ENCODE data around the gene MAPK10. TPM values are rescaled to one million over a fixed set of nuclear protein-coding genes. Genes with fewer than 3 reads are reported as not detected.

Gene MAPK10
- polyA plus RNA-seq, 2 of the 4 experiments (the other 2 are of a cell fraction) = 1.4 to 3.4 TPM

DNA sequence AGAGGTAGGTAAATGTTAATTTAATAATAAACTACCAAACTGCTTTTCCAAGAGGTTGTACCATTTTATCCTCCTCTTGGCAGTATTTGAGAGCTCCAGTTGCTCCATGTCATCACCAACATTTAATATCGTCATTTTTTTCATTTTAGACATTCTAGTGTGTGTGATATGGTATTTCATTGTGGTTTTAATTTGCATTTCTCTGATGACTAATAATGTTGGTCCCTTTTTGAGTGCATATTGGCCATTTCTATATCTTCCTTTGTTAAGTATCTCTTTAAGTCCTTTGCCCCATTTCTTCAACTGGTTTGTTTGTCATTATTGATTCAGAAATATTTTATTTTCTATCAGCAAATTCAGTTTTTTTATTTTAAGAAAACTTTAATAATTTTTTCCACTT is 88.8 kb downstream of the MAPK10 start:
- CTCF ChIA-PET = no interaction called here
- H3K9me3 ChIP-seq = no peaks in the 10 kb centered on the region
- FAIRE-seq (no peak), ATAC-seq (no peak), DNase-seq (ENCODE audit: low read depth in 1 of 2, low spot score in 1 of 2) (no peak)
- 70% methylated on average over 1 of the region's 1 CpG for WGBS (ENCODE audit: missing lambda C conversion rate)
- H3K4me3 ChIP-seq = no peak overlapping the region
- no peak overlapping the region for H3K27ac ChIP-seq
- H3K4me1 ChIP-seq = no peaks in the 10 kb centered on the region
- no peak for TF ChIP-seq CBX2 (IDR thresholded peaks at IDR 0.05; ENCODE audit: borderline replicate concordance, low read depth)
- no peak for TF ChIP-seq NPAS2 (CRISPR knock-in tag; IDR thresholded peaks at IDR 0.05; ENCODE audit: borderline replicate concordance)
- TF ChIP-seq, protein P1, sequence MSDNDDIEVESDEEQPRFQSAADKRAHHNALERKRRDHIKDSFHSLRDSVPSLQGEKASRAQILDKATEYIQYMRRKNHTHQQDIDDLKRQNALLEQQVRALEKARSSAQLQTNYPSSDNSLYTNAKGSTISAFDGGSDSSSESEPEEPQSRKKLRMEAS (IDR thresholded peaks at IDR 0.05) = no peak
- TF ChIP-seq POLR2A (IDR thresholded peaks at IDR 0.05; ENCODE audit: low read length) = no peak
- TF ChIP-seq MYC (IDR thresholded peaks at IDR 0.05; ENCODE audit: borderline replicate concordance, low read length) = no peak
- no peak for TF ChIP-seq ESRRA (IDR thresholded peaks at IDR 0.05; ENCODE audit: borderline replicate concordance, low read length)
- no peak for TF ChIP-seq TFCP2L1 (CRISPR knock-in tag; IDR thresholded peaks at IDR 0.05)
- TF ChIP-seq EHF (CRISPR knock-in tag; IDR thresholded peaks at IDR 0.05) = no peak
- TF ChIP-seq PHF8 (IDR thresholded peaks at IDR 0.05; ENCODE audit: borderline replicate concordance, low read depth) = no peak
- TF ChIP-seq NFE2L2 (conservative IDR thresholded peaks at IDR 0.05; ENCODE audit: low read length) = no peak
- TF ChIP-seq, protein P2, sequence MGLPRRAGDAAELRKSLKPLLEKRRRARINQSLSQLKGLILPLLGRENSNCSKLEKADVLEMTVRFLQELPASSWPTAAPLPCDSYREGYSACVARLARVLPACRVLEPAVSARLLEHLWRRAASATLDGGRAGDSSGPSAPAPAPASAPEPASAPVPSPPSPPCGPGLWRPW (IDR thresholded peaks at IDR 0.05) = no peak
- TF ChIP-seq, protein P3, sequence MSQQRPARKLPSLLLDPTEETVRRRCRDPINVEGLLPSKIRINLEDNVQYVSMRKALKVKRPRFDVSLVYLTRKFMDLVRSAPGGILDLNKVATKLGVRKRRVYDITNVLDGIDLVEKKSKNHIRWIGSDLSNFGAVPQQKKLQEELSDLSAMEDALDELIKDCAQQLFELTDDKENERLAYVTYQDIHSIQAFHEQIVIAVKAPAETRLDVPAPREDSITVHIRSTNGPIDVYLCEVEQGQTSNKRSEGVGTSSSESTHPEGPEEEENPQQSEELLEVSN (IDR thresholded peaks at IDR 0.05; ENCODE audit: borderline replicate concordance, low read depth) = no peak
- no peak for TF ChIP-seq RFX5 (IDR thresholded peaks at IDR 0.05)
- TF ChIP-seq HOXB5 (CRISPR knock-in tag; IDR thresholded peaks at IDR 0.05) = no peak
- TF ChIP-seq CHD2 (IDR thresholded peaks at IDR 0.05; ENCODE audit: low read length, partially characterized antibody) = no peak
- TF ChIP-seq, protein P4, sequence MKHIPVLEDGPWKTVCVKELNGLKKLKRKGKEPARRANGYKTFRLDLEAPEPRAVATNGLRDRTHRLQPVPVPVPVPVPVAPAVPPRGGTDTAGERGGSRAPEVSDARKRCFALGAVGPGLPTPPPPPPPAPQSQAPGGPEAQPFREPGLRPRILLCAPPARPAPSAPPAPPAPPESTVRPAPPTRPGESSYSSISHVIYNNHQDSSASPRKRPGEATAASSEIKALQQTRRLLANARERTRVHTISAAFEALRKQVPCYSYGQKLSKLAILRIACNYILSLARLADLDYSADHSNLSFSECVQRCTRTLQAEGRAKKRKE (CRISPR knock-in tag; IDR thresholded peaks at IDR 0.05; ENCODE audit: low read depth) = no peak
- no peak for TF ChIP-seq KDM5A (IDR thresholded peaks at IDR 0.05)
- TF ChIP-seq, protein P5, sequence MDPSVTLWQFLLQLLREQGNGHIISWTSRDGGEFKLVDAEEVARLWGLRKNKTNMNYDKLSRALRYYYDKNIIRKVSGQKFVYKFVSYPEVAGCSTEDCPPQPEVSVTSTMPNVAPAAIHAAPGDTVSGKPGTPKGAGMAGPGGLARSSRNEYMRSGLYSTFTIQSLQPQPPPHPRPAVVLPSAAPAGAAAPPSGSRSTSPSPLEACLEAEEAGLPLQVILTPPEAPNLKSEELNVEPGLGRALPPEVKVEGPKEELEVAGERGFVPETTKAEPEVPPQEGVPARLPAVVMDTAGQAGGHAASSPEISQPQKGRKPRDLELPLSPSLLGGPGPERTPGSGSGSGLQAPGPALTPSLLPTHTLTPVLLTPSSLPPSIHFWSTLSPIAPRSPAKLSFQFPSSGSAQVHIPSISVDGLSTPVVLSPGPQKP (IDR thresholded peaks at IDR 0.05; ENCODE audit: low read depth, low read length) = no peak
- POLR2A ChIA-PET = no interaction called here
- H3K4me2 ChIP-seq = no peak overlapping the region

DNA sequence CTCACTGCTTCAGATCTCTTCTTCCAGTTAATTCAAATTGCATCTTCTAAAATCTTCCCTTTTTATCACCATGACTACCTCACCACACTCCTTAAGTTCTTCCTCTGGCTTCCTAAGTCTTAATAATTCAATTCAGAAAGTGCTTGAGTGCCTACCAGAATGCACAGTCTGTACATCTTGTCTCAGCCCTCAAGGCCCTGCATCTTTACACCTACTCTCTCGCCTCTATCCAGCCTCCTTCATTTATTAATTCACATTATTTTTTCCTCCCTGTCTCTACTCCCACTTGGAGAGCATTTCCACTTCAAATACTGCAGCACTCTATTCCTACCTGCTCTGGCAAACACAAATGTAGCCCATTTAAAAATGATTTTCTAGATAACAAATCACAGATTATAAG is 90.5 kb downstream of the MAPK10 start:
- Histone ChIP-seq H3K4me1 (no peaks in the 10 kb centered on the region), H3K4me3 (no peak overlapping the region), H3K9me3 (no peaks in the 10 kb centered on the region), H3K4me2 (no peak overlapping the region), H3K27ac (no peak overlapping the region)
- ChIA-PET POLR2A (no interaction called here), CTCF (no interaction called here)
- DNase-seq (ENCODE audit: low read depth in 1 of 2, low spot score in 1 of 2) = no peak
- no peak for ATAC-seq
- TF ChIP-seq BHLHE40 (IDR thresholded peaks at IDR 0.05; ENCODE audit: low read depth, low read length) = no peak
- no peak for TF ChIP-seq POLR2AphosphoS2 (conservative IDR thresholded peaks at IDR 0.05; ENCODE audit: low read length)
- no peak for TF ChIP-seq CHD2 (IDR thresholded peaks at IDR 0.05; ENCODE audit: low read length, partially characterized antibody)
- TF ChIP-seq HOXB5 (CRISPR knock-in tag; IDR thresholded peaks at IDR 0.05) = no peak
- TF ChIP-seq, protein P6, sequence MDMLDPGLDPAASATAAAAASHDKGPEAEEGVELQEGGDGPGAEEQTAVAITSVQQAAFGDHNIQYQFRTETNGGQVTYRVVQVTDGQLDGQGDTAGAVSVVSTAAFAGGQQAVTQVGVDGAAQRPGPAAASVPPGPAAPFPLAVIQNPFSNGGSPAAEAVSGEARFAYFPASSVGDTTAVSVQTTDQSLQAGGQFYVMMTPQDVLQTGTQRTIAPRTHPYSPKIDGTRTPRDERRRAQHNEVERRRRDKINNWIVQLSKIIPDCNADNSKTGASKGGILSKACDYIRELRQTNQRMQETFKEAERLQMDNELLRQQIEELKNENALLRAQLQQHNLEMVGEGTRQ (IDR thresholded peaks at IDR 0.05) = no peak
- no peak for TF ChIP-seq ESRRA (IDR thresholded peaks at IDR 0.05; ENCODE audit: borderline replicate concordance, low read length)
- TF ChIP-seq FOSB (CRISPR knock-in tag; IDR thresholded peaks at IDR 0.05) = no peak
- no peak for TF ChIP-seq MAZ (IDR thresholded peaks at IDR 0.05; ENCODE audit: borderline replicate concordance, low read depth, low read length)
- no peak for TF ChIP-seq RFX5 (IDR thresholded peaks at IDR 0.05)
- no peak for TF ChIP-seq HOXB13 (CRISPR knock-in tag; IDR thresholded peaks at IDR 0.05; ENCODE audit: low read depth)
- no peak for TF ChIP-seq CBX8 (IDR thresholded peaks at IDR 0.05)
- TF ChIP-seq HOXA7 (CRISPR knock-in tag; IDR thresholded peaks at IDR 0.05) = no peak
- TF ChIP-seq JUNB (IDR thresholded peaks at IDR 0.05) = no peak
- TF ChIP-seq, protein P4 (CRISPR knock-in tag; IDR thresholded peaks at IDR 0.05; ENCODE audit: low read depth) = no peak
- TF ChIP-seq CHD4 (IDR thresholded peaks at IDR 0.05; ENCODE audit: borderline replicate concordance) = no peak
- no peak for TF ChIP-seq KDM1A (IDR thresholded peaks at IDR 0.05; ENCODE audit: low read depth)
- FAIRE-seq = no peak
- 75% methylated on average over 1 of the region's 1 CpG for WGBS (ENCODE audit: missing lambda C conversion rate)
